K562 (cell line): ENCODE measurements around the gene EEF1A2. TPM values are rescaled to one million over a fixed set of nuclear protein-coding genes. Genes with fewer than 3 reads are reported as not detected.

ENCODE experiments used
- ATF1 ChIP-seq, 2 experiments: fragments of 450-650 bp in 1 of 2; IDR thresholded peaks; 2 replicates each; pipeline ENCODE4 v1.6.1; 2016; ENCODE audit warnings: missing compliant biosample characterization in 1 of 2, missing genetic modification characterization in 1 of 2
- EP400 ChIP-seq: fragments of 450-650 bp; IDR thresholded peaks from 2 replicates; pipeline ENCODE4 v1.6.1; 2017; ENCODE audit warnings: antibody characterized with exemption, mild to moderate bottlenecking, moderate library complexity
- ETS1 ChIP-seq: conservative IDR thresholded peaks from 2 replicates; pipeline ENCODE4 v1.6.1; 2011; ENCODE audit warnings: low read depth, mild to moderate bottlenecking, low read length; ENCODE audit not compliant: control insufficient read depth
- EWSR1 ChIP-seq: fragments of 450-650 bp; IDR thresholded peaks from 2 replicates; pipeline ENCODE4 v1.6.1; 2018; ENCODE audit warnings: borderline replicate concordance, mild to moderate bottlenecking, low read depth, moderate library complexity; ENCODE audit not compliant: partially characterized antibody
- FIP1L1 ChIP-seq: fragments of 200-400 bp; formaldehyde crosslinking; IDR thresholded peaks from 2 replicates; pipeline ENCODE4 v1.6.1; 2018; ENCODE audit warnings: mild to moderate bottlenecking, low read depth, low read length; ENCODE audit not compliant: poor library complexity, severe bottlenecking
- HDAC6 ChIP-seq: IDR thresholded peaks from 2 replicates; pipeline ENCODE4 v1.6.1; 2012; ENCODE audit warnings: low read depth, mild to moderate bottlenecking, control low read depth, inconsistent platforms, low read length, moderate library complexity
- HDAC8 ChIP-seq: fragments of 450-650 bp; IDR thresholded peaks from 2 replicates; pipeline ENCODE4 v1.6.1; 2016; ENCODE audit warnings: mild to moderate bottlenecking, missing genetic modification characterization, moderate library complexity, missing compliant biosample characterization
- HMG20A ChIP-seq: fragments of 450-650 bp; formaldehyde crosslinking; conservative IDR thresholded peaks from 2 replicates; pipeline ENCODE4 v1.4.0; 2020; ENCODE audit warnings: mild to moderate bottlenecking, mixed read lengths
- KAT2B ChIP-seq: IDR thresholded peaks from one replicate; pipeline ENCODE4 v1.6.1; 2012; ENCODE audit warnings: low read depth, mild to moderate bottlenecking, control low read depth, inconsistent platforms, low read length, moderate library complexity
- MITF ChIP-seq: IDR thresholded peaks from 2 replicates; pipeline ENCODE4 v1.6.1; 2014; ENCODE audit warnings: antibody characterized with exemption
- NR1H2 ChIP-seq: sonication (generic); formaldehyde crosslinking; IDR thresholded peaks from 2 replicates; pipeline ENCODE4 v1.4.0; 2020; ENCODE audit warnings: mild to moderate bottlenecking, missing genetic modification reagents
- NRF1 ChIP-seq, 2 experiments: fragments of 450-650 bp; IDR thresholded peaks in 1 of 2; conservative IDR thresholded peaks in 1 of 2; 2 replicates each; pipeline ENCODE4 v1.6.1; 2014; ENCODE audit warnings: mild to moderate bottlenecking in 2 of 2
- PURB ChIP-seq: sonication (generic); formaldehyde crosslinking; IDR thresholded peaks from 2 replicates; pipeline ENCODE4 v1.9.0; 2021; ENCODE audit warnings: low read depth, mild to moderate bottlenecking, missing genetic modification reagents
- RBBP5 ChIP-seq: fragments of 200-600 bp; sonication (generic); IDR thresholded peaks from 2 replicates; pipeline ENCODE4 v1.6.1; 2012; ENCODE audit warnings: borderline replicate concordance, mild to moderate bottlenecking, low read length, control low read depth, inconsistent platforms; ENCODE audit not compliant: insufficient read depth, poor library complexity, severe bottlenecking
- SFPQ ChIP-seq: fragments of 200-400 bp; formaldehyde crosslinking; IDR thresholded peaks from 2 replicates; pipeline ENCODE4 v1.6.1; 2017; ENCODE audit warnings: mild to moderate bottlenecking, low read depth, low read length, moderate library complexity
- SRSF9 ChIP-seq: fragments of 200-400 bp; formaldehyde crosslinking; IDR thresholded peaks from 2 replicates; pipeline ENCODE4 v1.6.1; 2017; ENCODE audit warnings: low read depth, low read length, borderline replicate concordance
- VEZF1 ChIP-seq: fragments of 200-800 bp; sonication (Bioruptor generic); IDR thresholded peaks from 2 replicates; pipeline ENCODE4 v1.6.1; 2017; ENCODE audit warnings: missing genetic modification characterization, missing compliant biosample characterization
- ZBTB5 ChIP-seq: fragments of 450-650 bp; IDR thresholded peaks from 2 replicates; pipeline ENCODE4 v1.6.1; 2017; ENCODE audit warnings: antibody characterized with exemption
- ZNF561 ChIP-seq: fragments of 450-650 bp; formaldehyde crosslinking; conservative IDR thresholded peaks from 2 replicates; pipeline ENCODE4 v1.4.0; 2020; ENCODE audit warnings: mild to moderate bottlenecking, moderate library complexity
- ZNF57 ChIP-seq: fragments of 450-650 bp; formaldehyde crosslinking; IDR thresholded peaks from 2 replicates; pipeline ENCODE4 v1.4.0; 2020; ENCODE audit warnings: mild to moderate bottlenecking, moderate library complexity
- polyA plus RNA-seq, 8 experiments: library from polyadenylated mRNA; depleted of rRNA in 4 of 8; stranded (reverse) in 5 of 8; unstranded in 3 of 8; fragments of >200 nt; fragmentation: Nextera tagmentation in 2 of 8; fragmentation: Illumina TruSeq in 1 of 8; extraction: Ambion mirVana in 2 of 8; extraction: Trizol in 1 of 8; gene quantifications; 2 replicates each; pipeline versions ENCODE4 v1.2.1 to v1.2.3, GENCODE V29; 2011 to 2014; ENCODE audit warnings: inconsistent platforms in 1 of 8, missing spikeins in 1 of 8
- total RNA-seq, 7 experiments: library from RNA; depleted of rRNA in 6 of 7; stranded (reverse); fragments of >200 nt in 6 of 7; fragmentation: Illumina TruSeq in 2 of 7; extraction: Trizol in 2 of 7; gene quantifications; 2 replicates each; pipeline versions ENCODE4 v1.2.1 to v1.2.3, GENCODE V29; 2011 to 2021; ENCODE audit warnings: low replicate concordance in 1 of 7

The EEF1A2 gene
- total and polyA plus RNA-seq, 9 of the 15 experiments (the other 6 are each of a cell fraction or from before 2014, with no cell fraction given) = 0.04 to 29.6 (median 11.5) TPM

GRCh38 chr20:63520504-63520933 is 21.6 kb upstream of the EEF1A2 start, which contains the start of gene PPDPF (continued):
- TF ChIP-seq EP400 (no peak), HDAC8 (no peak), NR1H2 (CRISPR knock-in tag) (no peak), ZNF561 (no peak), FIP1L1 (no peak), MITF (no peak), NRF1 (conservative IDR thresholded peaks at IDR 0.05 in 1 of 2, IDR thresholded peaks at IDR 0.05 in 1 of 2) (peak; percentile 86 to 87; a peak in 3 of 4 replicates), RBBP5 (no peak), KAT2B (no peak), HDAC6 (no peak), SFPQ (no peak), VEZF1 (peak; percentile 76), ATF1 (CRISPR knock-in tag; IDR thresholded peaks at IDR 0.05) (no peak), ATF1 (tag; IDR thresholded peaks at IDR 0.05) (0 out of 2 replicates have a peak, but pooled peaks have one; percentile 51), HMG20A (no peak), PURB (CRISPR knock-in tag) (no peak), EWSR1 (no peak), ETS1 (no peak; the same call in 1 of the 2 replicates), SRSF9 (no peak), ZBTB5 (peak; percentile 97), ZNF57 (no peak)
